ENCODE data around the gene ENTPD1.
"Not testable (repeated sequence)": the region's sequence is repeated elsewhere in the genome, so short reads cannot be mapped to it uniquely, and the experiment has no call there.

Gene ENTPD1, protein sequence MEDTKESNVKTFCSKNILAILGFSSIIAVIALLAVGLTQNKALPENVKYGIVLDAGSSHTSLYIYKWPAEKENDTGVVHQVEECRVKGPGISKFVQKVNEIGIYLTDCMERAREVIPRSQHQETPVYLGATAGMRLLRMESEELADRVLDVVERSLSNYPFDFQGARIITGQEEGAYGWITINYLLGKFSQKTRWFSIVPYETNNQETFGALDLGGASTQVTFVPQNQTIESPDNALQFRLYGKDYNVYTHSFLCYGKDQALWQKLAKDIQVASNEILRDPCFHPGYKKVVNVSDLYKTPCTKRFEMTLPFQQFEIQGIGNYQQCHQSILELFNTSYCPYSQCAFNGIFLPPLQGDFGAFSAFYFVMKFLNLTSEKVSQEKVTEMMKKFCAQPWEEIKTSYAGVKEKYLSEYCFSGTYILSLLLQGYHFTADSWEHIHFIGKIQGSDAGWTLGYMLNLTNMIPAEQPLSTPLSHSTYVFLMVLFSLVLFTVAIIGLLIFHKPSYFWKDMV

DNA sequence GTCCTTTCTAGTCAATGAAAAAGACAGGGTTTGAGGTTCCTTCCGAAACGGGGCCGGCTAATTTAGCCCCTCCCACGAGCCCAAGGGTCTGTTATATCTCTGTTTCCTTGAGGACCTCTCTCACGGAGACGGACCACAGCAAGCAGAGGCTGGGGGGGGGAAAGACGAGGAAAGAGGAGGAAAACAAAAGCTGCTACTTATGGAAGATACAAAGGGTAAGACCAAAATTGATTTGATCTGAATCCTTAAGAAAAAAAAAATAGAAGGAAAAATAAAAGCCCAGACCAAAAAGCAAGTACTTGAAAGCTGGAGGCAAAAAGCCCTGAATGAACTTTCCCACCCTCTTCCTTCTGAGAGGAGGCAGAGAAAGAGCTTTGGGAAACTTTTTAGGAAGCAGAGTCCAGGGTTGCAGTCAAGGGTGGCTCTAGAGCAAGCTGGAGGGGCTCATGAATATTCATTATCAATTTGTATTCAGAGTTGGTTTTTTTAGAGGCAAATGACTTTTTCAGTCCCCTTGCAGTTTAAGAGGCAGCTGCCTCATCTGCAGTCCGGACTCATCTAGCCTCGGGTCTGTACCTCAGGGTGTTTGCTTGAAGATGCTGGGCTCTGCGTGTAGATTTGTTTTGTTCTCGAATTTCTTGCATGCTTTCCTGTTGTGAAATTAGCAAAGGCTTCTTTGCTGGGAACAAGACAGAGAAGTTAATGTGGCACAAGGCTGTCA, at the start of gene ENTPD1:
TSS of gene ENTPD1 (plus strand) at position 123 of the 721 bp plus-strand sequence. CDS start at position 200, 77 bp downstream.
- DNase-seq (ENCODE audit: low read depth), result no peak

DNA sequence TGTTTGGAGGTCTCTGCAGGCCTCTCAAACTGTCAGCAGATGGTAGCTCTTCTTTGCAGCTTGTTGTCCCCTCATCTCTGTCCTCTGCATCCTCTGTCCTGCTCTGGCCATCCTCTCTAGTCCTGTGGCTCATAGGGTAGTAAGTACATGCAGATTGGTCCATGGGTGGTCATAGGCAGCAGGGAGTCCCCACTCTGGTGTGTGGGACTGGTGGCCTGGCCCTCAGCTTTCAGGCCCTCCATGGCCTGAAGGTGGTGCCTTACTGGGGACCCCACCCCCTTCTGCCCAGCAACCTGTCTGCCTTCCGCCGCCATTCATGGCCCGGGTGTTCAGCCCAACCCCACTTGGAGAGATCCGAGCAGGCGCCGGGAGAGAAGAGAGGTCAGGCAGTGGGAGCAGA, 49.4 kb upstream of the ENTPD1 start:
- no peak for DNase-seq (ENCODE audit: low read depth)

DNA sequence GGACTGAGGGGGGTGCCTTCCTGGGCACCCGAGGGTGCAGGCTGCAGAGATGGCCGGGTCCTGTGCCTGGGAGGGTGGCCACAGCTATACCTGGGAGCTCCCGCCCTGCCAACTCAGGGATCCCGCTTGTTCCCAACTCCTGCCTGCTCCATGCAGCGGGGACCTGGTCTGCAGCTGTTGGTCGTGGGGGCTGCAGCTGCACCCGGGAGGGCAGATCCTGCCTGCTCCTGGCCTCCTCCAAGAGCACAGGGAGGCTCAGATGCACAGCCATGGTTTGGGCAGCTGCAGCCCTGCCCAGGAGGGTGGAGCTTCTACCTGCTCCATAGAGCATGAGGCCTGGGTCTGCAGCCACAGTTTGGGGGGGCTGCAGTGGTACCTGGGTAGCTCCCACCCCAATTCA, 49.0 kb upstream of the ENTPD1 start:
- DNase-seq (ENCODE audit: low read depth), result no peak

DNA sequence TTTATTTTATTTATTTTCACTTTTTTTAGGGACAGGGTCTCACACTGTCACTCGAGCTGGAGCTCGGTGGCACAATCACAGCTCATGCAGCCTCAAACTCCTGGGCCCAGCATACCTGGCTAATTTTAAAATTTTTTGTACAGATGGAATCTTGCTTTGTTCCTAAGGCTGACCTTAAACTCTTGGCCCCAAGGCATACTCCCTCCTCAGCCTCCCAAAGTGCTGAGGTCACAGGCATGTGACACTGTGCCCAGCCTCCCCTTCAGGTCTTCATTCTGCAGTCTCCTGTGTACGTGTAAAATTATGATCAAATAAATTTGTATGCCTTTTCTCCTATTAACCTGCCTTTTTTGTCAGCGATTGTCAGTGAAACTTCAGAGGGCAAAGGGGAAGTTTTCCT, 44.5 kb upstream of the ENTPD1 start:
- DNase-seq (ENCODE audit: low read depth), result no peak

DNA sequence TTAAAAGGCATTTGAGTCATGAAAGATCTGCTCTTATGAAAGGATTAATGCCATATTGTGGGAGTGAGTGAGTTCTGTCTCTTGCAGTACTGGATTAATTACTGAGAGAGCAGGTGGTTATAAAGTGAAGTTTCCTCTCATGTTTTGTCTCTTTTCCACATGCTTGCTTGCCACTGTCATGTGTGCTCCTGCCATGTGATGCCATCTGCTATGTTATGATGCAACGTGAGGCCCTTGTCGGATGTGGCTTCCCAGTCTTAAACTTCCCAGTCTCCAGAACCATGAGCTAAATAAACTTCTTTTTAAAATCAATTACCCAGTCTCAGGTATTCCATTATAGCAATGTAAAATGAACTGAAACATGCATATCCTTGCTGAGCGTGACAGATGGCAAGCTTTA, 39.5 kb upstream of the ENTPD1 start:
- DNase-seq (ENCODE audit: low read depth), result no peak

DNA sequence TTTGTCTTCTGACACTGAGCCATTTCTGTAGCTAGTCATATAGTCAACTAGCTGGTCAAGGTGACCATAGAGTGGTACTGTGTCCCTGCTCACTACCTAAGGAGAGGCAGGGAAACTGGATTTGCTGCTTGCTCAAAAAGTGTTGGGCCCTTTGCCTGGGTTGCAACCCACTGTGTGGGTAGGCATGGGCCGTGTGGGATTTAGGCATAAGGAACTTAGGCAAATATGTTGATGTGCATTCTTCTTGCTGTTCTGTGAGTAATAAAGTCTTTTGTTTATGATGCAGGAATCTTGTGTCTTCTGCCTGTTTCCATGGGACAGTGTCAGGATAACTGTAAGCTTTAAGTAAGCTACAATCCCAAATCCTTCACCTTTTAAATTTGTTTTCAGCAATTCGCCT, 39.1 kb upstream of the ENTPD1 start:
- no peak for DNase-seq (ENCODE audit: low read depth)

DNA sequence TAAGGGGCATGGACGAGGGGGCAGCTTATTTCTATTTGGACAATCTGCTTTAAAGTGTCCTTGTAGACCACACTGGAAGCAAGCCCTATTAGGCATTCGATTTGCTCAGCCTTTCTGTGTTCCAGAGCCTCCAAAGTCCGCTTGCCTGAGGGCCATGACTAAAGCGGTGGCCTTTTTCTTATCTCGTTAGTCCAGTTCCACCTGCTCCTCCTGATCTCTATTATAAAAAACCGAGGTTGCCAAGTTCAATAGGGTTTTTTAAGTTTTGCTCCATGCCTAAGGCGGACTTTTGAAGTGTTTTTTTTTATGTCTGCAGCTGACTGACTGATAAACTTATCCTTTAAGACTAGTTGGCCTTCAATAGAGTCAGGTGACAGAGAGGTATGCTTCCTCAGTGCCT, 35.2 kb upstream of the ENTPD1 start:
- not testable (repeated sequence) for DNase-seq (ENCODE audit: low read depth)

DNA sequence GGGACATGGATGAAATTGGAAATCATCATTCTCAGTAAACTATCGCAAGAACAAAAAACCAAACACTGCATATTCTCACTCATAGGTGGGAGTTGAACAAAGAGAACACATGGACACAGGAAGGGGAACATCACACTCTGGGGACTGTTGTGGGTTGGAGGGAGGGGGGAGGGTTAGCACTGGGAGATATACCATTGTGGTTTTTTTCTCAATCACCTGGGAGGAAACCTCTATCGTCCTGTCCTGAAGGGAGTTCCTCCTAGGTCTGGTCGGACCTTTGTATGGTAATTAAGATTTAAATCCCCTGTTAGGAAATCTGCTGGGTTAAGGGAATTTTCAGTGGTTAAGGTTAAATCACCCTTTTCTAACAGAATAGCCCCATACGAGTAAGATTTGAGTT, 33.5 kb upstream of the ENTPD1 start:
- DNase-seq (ENCODE audit: low read depth), result not testable (repeated sequence)

DNA sequence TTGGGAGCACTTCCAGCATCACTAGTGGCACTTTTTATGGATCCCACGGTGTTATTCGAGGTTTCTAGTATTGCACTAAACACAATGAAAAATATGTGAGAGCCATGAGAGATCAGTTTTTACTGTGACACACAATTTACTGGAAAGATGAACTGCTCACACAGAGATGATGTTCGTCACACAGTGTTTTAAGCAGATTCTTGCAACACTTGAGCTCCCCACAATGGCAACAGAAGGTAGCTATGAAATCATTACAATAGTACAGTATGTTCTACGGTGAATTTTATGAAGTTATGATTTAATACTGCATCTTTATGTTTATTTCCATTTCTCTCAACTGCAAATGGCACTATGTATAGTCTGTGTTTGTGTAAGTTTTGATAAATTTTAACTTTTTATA, 27.4 kb upstream of the ENTPD1 start:
- no peak for DNase-seq (ENCODE audit: low read depth)

DNA sequence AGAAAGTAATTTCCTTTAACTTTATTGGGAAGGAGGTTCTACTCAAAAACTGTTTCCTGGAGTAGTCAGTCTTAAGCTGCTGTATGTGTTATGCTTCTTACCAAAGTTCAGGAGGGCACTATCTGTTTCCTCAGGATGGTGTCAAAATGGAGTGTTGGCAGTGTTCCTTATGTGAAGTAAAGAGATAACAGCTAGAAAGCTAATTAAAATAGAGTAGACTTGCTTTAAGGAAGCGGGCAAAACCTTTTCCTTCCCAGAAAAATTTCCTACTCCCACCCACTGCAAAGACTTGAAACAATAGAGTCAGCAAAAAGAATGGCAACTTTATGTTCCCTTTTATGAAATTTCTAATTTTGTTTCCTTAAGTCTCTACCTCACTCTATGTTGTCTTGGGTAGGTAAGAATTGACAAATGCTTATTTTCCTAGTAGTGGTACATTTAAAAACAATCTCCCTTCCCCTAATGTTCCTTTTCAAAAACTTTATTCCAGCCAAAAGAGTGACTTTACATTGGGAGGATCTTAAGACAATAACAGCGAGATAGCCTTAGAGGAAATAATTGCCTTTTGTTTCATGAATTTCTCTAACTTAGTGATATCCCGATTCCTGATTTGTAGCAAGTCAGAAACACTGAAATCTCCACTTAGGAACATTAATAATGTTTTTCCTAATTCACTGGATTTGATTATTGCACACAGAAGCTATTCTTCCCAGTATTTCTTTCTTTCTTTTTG, 26.5 kb upstream of the ENTPD1 start:
- no peak for DNase-seq (ENCODE audit: low read depth)

DNA sequence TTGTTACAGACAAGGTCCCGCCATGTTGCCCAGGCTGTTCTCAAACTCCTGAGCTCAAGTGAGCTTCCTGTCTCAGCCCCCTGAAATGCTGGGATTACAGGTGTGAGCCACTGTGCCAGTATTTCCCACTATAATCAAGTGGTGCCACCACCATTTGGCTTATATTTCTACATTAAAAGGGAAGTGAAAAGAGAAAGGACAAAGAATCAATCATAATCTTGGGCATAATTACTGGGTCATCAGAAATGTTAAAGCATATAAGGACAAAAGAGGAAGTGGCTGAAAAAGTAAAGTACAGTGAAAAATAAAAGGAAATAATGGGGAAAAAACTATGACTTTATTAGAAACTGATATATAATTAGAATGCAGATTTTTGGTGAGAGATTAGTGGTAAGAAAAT, 25.7 kb upstream of the ENTPD1 start:
- no peak for DNase-seq (ENCODE audit: low read depth)

DNA sequence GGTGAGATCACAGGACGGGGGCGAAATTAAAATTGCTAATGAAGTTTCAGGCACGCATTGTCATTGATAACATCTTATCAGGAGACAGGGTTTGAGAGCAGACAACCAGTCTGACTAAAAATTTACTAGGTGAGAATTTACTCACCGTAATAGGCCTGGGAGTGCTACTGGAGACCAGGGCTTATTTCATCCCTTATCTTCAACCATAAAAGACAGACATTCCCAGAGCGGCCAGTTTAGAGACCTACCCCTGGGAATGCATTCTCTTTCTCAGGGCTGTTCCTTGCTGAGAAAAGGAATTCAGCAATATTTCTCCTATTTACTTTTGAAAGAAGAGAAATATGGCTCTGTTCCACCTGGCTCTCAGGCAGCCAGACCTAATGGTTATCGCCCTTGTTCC, 23.1 kb upstream of the ENTPD1 start:
- DNase-seq (ENCODE audit: low read depth), result not testable (repeated sequence)

DNA sequence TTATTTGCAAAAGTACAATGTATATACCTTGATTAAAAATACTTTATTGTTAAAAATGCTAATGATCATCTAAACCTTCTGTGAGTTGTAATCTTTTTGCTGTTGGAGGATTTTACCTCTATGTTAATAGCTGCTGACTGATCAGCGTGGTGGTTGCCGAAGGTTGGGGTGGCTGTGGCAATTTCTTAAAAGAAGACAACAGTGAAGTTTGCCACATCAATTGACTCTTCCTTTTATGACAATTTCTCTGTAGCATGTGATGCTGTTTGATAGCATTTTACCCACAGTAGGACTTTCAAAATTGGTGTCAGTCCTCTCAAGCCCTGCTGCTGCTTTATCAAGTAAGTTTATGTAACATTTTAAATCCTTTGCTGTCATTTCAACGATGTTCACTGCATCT, 16.9 kb upstream of the ENTPD1 start:
- DNase-seq (ENCODE audit: low read depth), result no peak

DNA sequence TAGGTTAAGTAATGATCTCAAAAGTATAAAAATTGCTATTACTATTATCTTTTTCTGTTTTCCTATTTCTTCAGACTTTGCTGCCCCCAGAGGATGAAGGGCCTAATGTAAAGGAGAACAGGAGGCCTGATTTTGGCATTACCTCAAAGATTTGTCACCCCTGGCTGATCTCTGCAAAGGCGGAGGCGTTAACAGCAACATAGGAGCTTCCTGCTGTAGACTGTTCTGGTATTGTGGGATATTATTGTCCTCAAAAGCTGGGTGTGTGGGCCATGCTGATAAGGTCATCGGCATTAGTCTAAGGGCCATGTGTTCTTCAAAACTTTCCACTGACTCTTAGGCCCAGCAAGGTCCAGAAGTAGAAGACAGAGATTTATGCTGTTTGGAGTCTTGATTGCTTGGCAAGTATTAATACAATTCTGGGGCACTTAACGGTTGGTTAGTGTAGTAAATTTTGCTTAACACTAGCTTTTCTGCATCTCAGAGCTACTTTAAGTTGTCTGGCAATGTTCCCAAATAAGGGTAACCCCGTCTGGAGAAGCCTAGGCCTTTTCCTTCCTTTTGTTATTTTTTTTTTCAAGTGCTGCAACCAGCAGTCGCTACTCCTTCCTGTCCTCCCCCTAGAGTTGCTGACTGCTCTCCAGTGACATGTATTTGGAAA, 14.0 kb upstream of the ENTPD1 start:
- no peak for DNase-seq (ENCODE audit: low read depth)

DNA sequence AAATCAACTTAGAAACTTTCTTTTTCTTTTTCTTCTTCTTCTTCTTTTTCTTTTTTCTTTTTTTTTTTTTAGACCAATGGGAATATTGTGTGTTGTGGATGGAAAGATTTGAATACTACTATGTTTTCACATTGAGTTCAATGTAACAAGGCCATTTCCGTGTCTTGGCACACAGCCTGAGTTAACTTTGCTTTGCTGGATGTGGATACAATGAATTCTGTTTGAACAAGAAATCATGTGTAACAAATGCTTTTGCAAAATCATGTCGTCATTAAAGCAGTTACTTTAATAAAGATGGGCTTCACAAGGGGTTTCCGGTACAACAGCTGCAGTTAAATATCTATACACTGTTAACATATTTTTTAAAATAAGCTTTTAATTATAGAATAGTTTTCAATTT, 13.5 kb upstream of the ENTPD1 start:
- DNase-seq (ENCODE audit: low read depth), result no peak

DNA sequence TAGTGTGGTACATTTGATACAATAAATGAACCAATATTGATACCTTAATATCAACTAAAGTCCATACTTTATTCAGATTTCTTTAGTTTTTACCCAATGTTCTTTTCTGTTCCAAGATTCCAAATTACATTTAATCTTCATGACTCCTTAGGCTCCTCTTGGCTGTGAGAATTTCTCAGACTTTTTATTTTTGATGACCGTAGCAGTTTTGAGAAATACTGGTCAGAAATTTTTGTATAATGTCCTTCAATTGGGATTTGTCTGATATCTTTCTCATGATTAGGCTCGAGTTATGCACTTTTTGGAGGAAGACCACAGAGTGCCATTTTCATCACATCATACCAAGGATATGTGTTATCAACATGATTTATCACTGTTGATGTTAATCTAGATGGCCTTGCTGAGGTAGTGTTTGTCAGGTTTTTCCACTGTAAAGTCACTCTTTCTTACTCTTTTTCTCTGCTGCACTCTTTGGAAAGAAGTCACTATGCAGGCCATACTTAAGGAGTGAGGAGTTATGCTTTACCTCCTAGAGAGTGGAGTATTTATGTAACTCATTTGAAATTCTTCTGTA, 12.9 kb upstream of the ENTPD1 start:
- no peak for DNase-seq (ENCODE audit: low read depth)

DNA sequence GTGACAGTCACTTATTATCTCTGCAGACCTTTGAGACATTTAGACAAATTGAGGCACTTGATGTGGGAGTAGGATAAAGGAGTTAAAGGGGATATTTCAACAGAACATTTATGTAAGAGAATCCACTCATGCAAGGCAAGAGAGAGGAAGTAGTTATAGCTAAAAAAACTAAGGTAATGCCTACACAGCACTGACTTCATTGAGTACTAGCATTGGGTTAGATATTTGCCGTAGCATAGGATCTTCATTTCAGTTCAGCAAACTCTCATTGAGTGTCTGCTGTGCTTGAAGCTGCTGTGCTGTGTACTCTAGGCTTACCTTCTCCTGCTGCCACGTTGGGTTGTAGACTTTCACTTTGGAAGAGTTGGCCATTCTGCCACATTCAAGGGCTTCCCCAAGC, 10.5 kb upstream of the ENTPD1 start:
- DNase-seq (ENCODE audit: low read depth), result no peak

DNA sequence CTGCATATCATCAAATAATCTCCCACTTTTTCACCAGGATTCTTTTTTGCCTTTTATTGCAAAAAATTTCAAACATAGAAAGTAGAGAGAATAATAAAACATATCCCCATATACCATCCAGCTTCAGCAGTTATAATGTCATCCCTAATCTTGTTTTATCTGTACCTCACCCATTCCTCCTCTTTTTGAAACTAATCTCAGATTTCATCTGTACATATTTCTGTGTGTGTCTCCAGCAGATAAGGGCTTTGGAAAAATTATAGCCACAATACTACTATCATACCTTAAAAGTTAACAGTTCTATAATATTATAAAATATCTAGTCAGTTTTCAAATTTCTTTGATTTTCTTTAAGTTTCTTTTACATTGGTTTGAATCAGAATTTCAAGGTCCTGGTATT, 7.6 kb upstream of the ENTPD1 start:
- DNase-seq (ENCODE audit: low read depth), result no peak

DNA sequence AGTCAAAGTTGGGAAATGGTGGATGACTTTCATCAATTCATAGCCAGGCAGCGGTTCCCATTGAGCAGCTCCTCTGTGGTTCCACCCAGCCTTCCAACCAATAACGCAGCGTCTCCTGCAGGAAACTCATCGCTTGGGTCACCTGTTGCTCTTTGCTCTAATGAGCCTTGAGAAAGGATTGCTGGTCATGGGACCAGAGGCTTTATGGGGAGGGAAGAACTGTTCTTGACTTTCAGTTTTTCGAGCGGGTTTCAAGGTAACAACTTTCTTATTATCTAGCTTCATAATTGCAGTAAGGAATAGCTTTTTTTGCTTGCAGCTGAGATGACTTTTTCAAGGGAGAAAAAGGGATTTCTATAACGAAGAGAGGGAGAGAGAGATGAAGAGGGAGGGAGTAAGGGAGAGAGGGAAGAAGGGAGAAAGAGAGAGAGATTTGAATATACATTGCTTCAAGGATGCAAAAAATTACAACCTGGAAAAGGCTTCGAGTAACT, 405 bp upstream of the ENTPD1 start:
- no peak for DNase-seq (ENCODE audit: low read depth)

DNA sequence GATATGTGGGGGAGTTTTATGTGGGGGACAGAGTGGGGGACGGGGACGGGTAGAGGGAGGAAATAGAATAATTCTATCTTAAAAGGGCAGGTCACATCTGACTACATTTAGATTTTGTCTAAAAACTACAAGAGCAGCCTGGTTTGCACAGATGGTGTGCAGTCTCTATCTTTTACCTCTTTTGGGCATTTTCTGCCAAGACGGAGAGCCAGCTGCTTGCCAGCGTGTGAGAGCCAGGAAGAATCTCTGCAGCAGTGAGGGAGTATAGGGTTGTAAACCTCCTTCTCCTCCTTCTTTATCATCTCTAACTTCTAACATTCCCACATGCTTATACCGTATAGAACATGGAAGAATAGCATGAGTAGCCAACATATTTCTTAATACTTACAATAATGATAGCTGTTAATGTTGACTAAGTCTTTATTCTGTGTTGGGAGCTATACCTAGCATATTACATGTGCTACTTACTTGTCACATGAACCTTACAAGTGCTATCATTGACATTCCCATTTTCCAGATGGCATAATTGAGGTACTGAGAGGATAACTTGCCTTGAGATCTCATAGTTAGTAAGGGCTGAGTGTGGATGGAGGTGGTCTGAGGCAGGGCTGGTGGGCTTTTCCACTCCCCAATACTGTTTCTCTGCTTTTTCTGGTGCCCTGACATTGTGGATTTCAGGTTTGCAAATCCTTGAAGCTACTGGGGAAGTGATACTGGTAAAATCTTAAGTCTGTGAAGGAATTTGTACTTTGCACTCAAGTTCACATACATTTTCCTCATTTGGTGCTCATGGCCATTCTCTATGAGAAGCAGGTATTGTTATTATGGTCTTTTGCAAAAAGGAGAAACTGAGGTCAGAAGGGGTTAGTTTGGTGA, 1.1 kb downstream of the ENTPD1 start:
- DNase-seq (ENCODE audit: low read depth), result no peak

Measured in activated T-cell treated with anti-CD3 and anti-CD28 coated beads for 24 hours (primary cell).